Panc1 (cell line): ENCODE measurements around the gene NID1. TPM values are rescaled to one million over a fixed set of nuclear protein-coding genes. Genes with fewer than 3 reads are reported as not detected.

Experiments
- ATAC-seq: fragments of 200-7000 bp; cut with Tn5 transposase; 2 replicates; pipeline ENCODE4 v1.9.1; 2020; ENCODE audit warnings: mild to moderate bottlenecking, moderate library complexity
- BruUV-seq: library from RNA; stranded (reverse); fragments of 400-500 nt; replicated peaks from 2 replicates; lab custom pipeline; 2021; lab: Mats Ljungman, UMichigan
- CTCF ChIA-PET: fragments of 300-600 bp; sonication (Branson Sonifier 250); formaldehyde crosslinking; loops from one replicate; lab custom pipeline; 2022; ENCODE audit warnings: antibody characterized with exemption; lab: Charles Lee
- POLR2A ChIA-PET: fragments of 300-600 bp; sonication (Branson Sonifier 250); formaldehyde crosslinking; loops from one replicate; lab custom pipeline; 2022; ENCODE audit warnings: antibody characterized with exemption; lab: Charles Lee
- DNase-seq: peaks from one replicate; pipeline ENCODE4 v3.0.0-alpha.2; 2010; ENCODE audit warnings: low read depth, low spot score
- H3K27ac ChIP-seq: 2 replicates; pipeline ENCODE4 v1.5.1; 2011; ENCODE audit warnings: mild to moderate bottlenecking, low read length, inconsistent platforms
- H3K27me3 ChIP-seq: fragments of 200-500 bp; sonication (Bioruptor generic); 2 replicates; pipeline ENCODE4 v1.6.0; 2014; ENCODE audit warnings: low read length, inconsistent platforms; ENCODE audit not compliant: control insufficient read depth, insufficient read depth
- H3K36me3 ChIP-seq: fragments of 200-500 bp; sonication (Bioruptor generic); 2 replicates; pipeline ENCODE4 v1.5.1; 2014; ENCODE audit warnings: inconsistent platforms, mild to moderate bottlenecking, low read length, moderate library complexity; ENCODE audit not compliant: control insufficient read depth, insufficient read depth
- H3K4me1 ChIP-seq: 2 replicates; pipeline ENCODE4 v1.5.1; 2011; ENCODE audit warnings: inconsistent platforms, mild to moderate bottlenecking, low read length, moderate library complexity; ENCODE audit not compliant: control insufficient read depth, insufficient read depth
- H3K4me3 ChIP-seq, 2 experiments: 2 replicates each; pipeline ENCODE4 v1.5.1; 2011 to 2012; ENCODE audit warnings: low read depth in 2 of 2, low read length in 2 of 2, mild to moderate bottlenecking in 2 of 2, inconsistent platforms in 1 of 2, moderate library complexity in 1 of 2
- H3K9me3 ChIP-seq: fragments of 200-500 bp; sonication (Bioruptor generic); 2 replicates; pipeline ENCODE4 v1.5.1; 2014; ENCODE audit warnings: low read depth, mild to moderate bottlenecking, inconsistent platforms, low read length, moderate library complexity; ENCODE audit not compliant: control insufficient read depth, insufficient read depth
- POLR2AphosphoS5 ChIP-seq: IDR thresholded peaks from 2 replicates; pipeline ENCODE4 v1.6.1; 2012; ENCODE audit warnings: mild to moderate bottlenecking, low read depth, low read length, moderate library complexity
- SIN3A ChIP-seq: IDR thresholded peaks from 2 replicates; pipeline ENCODE4 v1.6.1; 2012; ENCODE audit warnings: low read depth, mild to moderate bottlenecking, low read length, moderate library complexity, borderline replicate concordance; ENCODE audit not compliant: insufficient read depth
- TCF7L2 ChIP-seq: IDR thresholded peaks from 2 replicates; pipeline ENCODE4 v1.6.1; 2011; ENCODE audit warnings: mild to moderate bottlenecking, low read depth, low read length, inconsistent platforms
- in situ Hi-C: cut with HindIII; loops from 2 replicates; pipeline ENCODE4 v1.10.0; 2016; ENCODE audit warnings: low sequenced_read_pairs, low pct_unique_long_range_greater_than_20kb
- intact Hi-C: fragments of 100-400 bp; cut with micrococcal nuclease; formaldehyde crosslinking; loops from one replicate; pipeline ENCODE4 v1.10.0; 2022; ENCODE audit not compliant: unreplicated experiment
- total RNA-seq: library from RNA; stranded (reverse); gene quantifications from one replicate; pipeline ENCODE4 v1.2.1, GENCODE V29; 2021; ENCODE audit not compliant: unreplicated experiment
- TF ChIP-seq, protein P1 (sequence below): fragments of 450-650 bp; IDR thresholded peaks from 2 replicates; pipeline ENCODE4 v1.5.1; 2017; ENCODE audit warnings: mild to moderate bottlenecking
- TF ChIP-seq, protein P2 (sequence below), 2 experiments: IDR thresholded peaks; 2 replicates each; pipeline ENCODE4 v1.6.1; 2011 to 2012; ENCODE audit warnings: low read depth in 2 of 2, control low read depth in 1 of 2, low read length in 1 of 2, mild to moderate bottlenecking in 1 of 2, moderate library complexity in 1 of 2; ENCODE audit not compliant: insufficient read depth in 1 of 2

NID1 gene
- total RNA-seq, 1 experiment from 2014 or later, result 89.3 TPM

DNA sequence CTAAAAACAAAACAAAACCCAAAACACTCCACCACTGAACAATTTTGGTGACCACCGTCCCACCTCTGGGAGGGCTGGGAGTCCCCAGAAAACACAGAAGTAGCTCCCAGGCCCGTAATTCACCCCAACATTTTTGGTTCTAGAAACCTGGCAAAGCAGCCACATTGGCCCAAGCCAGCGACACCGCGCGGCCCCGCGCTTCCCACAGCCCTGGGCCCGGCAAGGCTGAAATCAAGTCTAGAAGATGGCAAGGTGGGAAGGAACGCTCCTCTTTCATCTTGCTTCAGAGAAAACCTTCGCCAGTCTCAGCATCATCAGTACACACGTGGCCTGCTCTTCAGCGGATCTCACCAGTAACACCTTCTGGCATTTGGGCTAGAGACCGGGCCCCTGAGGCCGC is 35.9 kb upstream of the NID1 start:
- no peaks in the 10 kb centered on the region for H3K36me3 ChIP-seq
- no peak for DNase-seq
- in situ Hi-C loops (no loop called here), intact Hi-C loops (loop anchor here (5.0 to 10.0 kb wide), 5 partner anchors 184 to 644 kb away; partner anchors contain the start of genes EDARADD and ERO1B)
- ChIA-PET POLR2A (no interaction called here), CTCF (no interaction called here)
- TF ChIP-seq TCF7L2 (no peak), POLR2AphosphoS5 (no peak), SIN3A (no peak)
- TF ChIP-seq, protein P1, sequence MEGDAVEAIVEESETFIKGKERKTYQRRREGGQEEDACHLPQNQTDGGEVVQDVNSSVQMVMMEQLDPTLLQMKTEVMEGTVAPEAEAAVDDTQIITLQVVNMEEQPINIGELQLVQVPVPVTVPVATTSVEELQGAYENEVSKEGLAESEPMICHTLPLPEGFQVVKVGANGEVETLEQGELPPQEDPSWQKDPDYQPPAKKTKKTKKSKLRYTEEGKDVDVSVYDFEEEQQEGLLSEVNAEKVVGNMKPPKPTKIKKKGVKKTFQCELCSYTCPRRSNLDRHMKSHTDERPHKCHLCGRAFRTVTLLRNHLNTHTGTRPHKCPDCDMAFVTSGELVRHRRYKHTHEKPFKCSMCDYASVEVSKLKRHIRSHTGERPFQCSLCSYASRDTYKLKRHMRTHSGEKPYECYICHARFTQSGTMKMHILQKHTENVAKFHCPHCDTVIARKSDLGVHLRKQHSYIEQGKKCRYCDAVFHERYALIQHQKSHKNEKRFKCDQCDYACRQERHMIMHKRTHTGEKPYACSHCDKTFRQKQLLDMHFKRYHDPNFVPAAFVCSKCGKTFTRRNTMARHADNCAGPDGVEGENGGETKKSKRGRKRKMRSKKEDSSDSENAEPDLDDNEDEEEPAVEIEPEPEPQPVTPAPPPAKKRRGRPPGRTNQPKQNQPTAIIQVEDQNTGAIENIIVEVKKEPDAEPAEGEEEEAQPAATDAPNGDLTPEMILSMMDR, result no peak
- TF ChIP-seq, protein P2, sequence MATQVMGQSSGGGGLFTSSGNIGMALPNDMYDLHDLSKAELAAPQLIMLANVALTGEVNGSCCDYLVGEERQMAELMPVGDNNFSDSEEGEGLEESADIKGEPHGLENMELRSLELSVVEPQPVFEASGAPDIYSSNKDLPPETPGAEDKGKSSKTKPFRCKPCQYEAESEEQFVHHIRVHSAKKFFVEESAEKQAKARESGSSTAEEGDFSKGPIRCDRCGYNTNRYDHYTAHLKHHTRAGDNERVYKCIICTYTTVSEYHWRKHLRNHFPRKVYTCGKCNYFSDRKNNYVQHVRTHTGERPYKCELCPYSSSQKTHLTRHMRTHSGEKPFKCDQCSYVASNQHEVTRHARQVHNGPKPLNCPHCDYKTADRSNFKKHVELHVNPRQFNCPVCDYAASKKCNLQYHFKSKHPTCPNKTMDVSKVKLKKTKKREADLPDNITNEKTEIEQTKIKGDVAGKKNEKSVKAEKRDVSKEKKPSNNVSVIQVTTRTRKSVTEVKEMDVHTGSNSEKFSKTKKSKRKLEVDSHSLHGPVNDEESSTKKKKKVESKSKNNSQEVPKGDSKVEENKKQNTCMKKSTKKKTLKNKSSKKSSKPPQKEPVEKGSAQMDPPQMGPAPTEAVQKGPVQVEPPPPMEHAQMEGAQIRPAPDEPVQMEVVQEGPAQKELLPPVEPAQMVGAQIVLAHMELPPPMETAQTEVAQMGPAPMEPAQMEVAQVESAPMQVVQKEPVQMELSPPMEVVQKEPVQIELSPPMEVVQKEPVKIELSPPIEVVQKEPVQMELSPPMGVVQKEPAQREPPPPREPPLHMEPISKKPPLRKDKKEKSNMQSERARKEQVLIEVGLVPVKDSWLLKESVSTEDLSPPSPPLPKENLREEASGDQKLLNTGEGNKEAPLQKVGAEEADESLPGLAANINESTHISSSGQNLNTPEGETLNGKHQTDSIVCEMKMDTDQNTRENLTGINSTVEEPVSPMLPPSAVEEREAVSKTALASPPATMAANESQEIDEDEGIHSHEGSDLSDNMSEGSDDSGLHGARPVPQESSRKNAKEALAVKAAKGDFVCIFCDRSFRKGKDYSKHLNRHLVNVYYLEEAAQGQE (IDR thresholded peaks at IDR 0.05; ENCODE audit: insufficient read depth in 1 of 2, low read depth in 2 of 2, low read length in 1 of 2), result no peak
- no peaks in the 10 kb centered on the region for H3K27me3 ChIP-seq
- no TSS peak for BruUV-seq
- no peak overlapping the region for H3K4me3 ChIP-seq
- no peak overlapping the region; the same call in 1 of the 2 replicates for H3K27ac ChIP-seq
- no peak for ATAC-seq
- H3K4me1 ChIP-seq, result peaks cover 10% of the 10 kb centered on the region; the same call in 1 of the 2 replicates
- peaks cover 15% of the 10 kb centered on the region; the same call in 1 of the 2 replicates for H3K9me3 ChIP-seq

DNA sequence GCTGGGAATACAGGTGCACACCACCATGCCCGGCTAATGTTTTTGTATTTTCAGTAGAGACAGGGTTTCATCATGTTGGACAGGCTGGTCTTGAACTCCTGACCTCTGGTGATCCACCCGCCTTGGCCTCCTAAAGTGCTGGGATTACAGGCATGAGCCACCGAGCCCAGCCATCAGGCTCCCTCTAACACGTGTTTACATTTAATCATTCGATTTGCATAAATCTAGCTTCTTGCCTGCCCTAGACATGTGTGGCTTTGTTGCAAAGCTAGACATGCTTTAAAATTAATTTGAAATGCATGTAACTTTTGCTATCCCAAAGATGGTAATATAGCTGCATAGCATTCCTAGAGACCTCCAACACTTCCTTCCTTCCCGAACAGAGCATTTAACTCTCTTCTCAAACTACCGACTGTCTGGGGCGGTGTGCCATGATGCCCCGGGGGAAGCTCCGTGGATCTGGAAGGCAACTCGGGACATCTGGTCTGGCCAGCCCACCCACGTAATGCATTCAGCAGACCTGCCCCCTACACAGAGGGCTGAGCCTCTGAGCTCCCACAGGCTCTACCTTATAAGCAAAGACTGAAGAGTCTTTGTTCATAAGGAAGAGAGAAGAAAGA is 34.6 kb upstream of the NID1 start:
- POLR2A ChIA-PET, result no interaction called here

More for the DNA sequence above, 34.6 kb upstream of the NID1 start:
- Histone ChIP-seq H3K36me3 (no peaks in the 10 kb centered on the region), H3K4me1 (peaks cover 7% of the 10 kb centered on the region; the same call in 1 of the 2 replicates), H3K27me3 (no peaks in the 10 kb centered on the region), H3K9me3 (peaks cover 16% of the 10 kb centered on the region; the same call in 1 of the 2 replicates), H3K4me3 (no peak overlapping the region), H3K27ac (no peak overlapping the region)
- in situ Hi-C loops, result no loop called here
- intact Hi-C loops, result no loop called here
- ATAC-seq (no peak), DNase-seq (no peak)
- CTCF ChIA-PET, result interaction anchor here (0.5 to 0.7 kb wide), 2 partner anchors 9 to 499 kb away, joined by 3 to 10 read pairs; no protein-coding TSS in a partner anchor
- no TSS peak for BruUV-seq
- TF ChIP-seq, protein P1, result no peak
- TF ChIP-seq SIN3A (no peak), TCF7L2 (no peak), POLR2AphosphoS5 (no peak)
- TF ChIP-seq, protein P2 (IDR thresholded peaks at IDR 0.05; ENCODE audit: insufficient read depth in 1 of 2, low read depth in 2 of 2, low read length in 1 of 2), result no peak
